NB4 (cell line): ENCODE results near the gene VAT1L.

ENCODE experiments used
- DNase-seq: peaks from one replicate; pipeline ENCODE4 v3.0.0; 2010; ENCODE audit warnings: low read depth
- H3K4me3 ChIP-seq: one replicate; pipeline ENCODE4 v1.5.1; 2011; ENCODE audit warnings: mild to moderate bottlenecking, low read depth, low read length, moderate library complexity
- MYC ChIP-seq: IDR thresholded peaks from 2 replicates; pipeline ENCODE4 v1.6.1; 2011; ENCODE audit warnings: low read depth, low read length
- POLR2A ChIP-seq: IDR thresholded peaks from 2 replicates; pipeline ENCODE4 v1.6.1; 2011; ENCODE audit warnings: mild to moderate bottlenecking; ENCODE audit not compliant: insufficient read length; ENCODE audit errors: extremely low read depth
- TF ChIP-seq, protein P1 (sequence below): IDR thresholded peaks from one replicate; pipeline ENCODE4 v1.5.1; 2012; ENCODE audit warnings: low read depth, low read length
- TF ChIP-seq, protein P2 (sequence below): IDR thresholded peaks from 2 replicates; pipeline ENCODE4 v1.6.1; 2011; ENCODE audit warnings: low read depth, low read length

Gene VAT1L

DNA sequence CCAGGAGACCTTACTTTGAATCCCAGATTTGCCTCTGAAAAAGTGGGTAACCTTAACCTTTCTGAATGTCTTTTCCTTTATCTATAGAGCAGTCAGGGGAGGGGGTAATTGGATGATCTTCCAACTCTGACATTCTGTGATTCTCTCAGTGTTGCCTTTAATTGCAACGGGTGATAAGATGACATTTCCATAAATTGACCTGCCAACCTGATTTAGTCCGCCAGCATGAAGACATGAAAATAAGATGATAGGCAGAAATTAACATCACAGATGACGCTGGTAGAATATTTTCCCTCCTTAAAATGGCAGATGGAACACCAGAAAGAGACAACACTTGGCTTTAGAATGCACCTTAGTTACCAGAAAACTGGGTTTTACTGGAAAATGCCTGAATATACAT, 72.6 kb downstream of the VAT1L start:
- TF ChIP-seq, protein P1, sequence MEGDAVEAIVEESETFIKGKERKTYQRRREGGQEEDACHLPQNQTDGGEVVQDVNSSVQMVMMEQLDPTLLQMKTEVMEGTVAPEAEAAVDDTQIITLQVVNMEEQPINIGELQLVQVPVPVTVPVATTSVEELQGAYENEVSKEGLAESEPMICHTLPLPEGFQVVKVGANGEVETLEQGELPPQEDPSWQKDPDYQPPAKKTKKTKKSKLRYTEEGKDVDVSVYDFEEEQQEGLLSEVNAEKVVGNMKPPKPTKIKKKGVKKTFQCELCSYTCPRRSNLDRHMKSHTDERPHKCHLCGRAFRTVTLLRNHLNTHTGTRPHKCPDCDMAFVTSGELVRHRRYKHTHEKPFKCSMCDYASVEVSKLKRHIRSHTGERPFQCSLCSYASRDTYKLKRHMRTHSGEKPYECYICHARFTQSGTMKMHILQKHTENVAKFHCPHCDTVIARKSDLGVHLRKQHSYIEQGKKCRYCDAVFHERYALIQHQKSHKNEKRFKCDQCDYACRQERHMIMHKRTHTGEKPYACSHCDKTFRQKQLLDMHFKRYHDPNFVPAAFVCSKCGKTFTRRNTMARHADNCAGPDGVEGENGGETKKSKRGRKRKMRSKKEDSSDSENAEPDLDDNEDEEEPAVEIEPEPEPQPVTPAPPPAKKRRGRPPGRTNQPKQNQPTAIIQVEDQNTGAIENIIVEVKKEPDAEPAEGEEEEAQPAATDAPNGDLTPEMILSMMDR: no peak
- no peak for TF ChIP-seq MYC
- TF ChIP-seq, protein P2, sequence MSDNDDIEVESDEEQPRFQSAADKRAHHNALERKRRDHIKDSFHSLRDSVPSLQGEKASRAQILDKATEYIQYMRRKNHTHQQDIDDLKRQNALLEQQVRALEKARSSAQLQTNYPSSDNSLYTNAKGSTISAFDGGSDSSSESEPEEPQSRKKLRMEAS: no peak
- DNase-seq: no peak
- no peak overlapping the region for H3K4me3 ChIP-seq

DNA sequence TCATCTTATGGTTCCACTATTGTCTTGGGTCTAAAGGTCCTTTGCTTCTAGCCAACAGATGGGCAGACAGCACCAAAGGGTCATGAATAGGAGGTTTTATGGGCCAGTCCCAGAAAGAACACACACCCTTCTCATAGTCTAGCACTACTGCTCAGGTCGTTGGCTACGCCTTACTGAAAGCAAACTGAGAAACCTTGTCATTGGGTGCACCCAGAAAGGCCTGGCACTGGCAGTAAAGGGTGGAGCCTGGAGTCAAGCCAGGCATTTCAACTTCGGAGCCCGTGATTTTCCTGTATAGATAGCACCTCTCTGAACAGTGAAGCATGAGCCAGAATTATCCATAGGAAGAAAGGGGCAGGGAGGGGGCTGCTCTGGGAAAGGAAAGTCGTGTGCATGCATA, 74.9 kb downstream of the VAT1L start:
- TF ChIP-seq, protein P1: no peak
- TF ChIP-seq MYC: no peak

DNA sequence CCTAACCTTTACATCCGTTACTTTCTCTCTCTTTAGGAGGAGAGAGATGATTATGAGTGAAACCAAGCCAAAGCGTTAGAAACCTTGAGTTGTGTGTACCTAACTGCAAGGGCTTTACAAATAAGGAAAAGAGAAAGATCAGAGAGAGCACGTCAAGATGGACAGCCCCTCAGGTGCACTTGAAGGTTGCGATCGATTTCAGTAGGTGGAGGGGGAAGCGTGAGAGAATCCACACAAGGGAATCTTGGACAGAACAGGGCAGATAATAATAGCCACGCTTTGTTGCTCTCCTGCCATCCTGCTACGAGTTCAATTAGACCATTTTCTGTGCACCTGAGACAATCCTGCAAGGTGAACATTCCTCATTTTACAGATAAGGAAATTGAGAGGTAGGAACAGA, 78.4 kb downstream of the VAT1L start:
- H3K4me3 ChIP-seq: no peak overlapping the region
- no peak for DNase-seq
- no peak for TF ChIP-seq POLR2A
- TF ChIP-seq MYC: no peak
- TF ChIP-seq, protein P1: no peak
- TF ChIP-seq, protein P2: no peak

More for the DNA sequence above, 74.9 kb downstream of the VAT1L start:
- no peak overlapping the region for H3K4me3 ChIP-seq
- DNase-seq: no peak

DNA sequence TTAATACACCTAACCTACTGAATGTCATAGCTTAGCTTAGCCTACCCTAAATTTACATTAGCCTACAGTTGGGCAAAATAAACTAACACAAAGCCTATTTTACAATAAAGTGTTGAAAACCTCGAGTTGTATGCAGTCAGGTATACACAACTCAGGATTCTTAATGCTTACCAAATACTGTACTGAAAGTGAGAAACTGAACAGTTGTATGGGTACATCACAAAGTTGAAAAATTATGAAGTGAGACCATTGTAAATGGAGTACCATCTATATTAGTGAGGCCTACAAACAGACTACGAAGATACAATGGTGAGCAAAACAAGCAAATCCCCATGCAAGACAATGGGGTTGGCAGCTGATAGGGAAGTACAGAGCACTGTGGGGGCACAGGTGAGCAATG, 79.7 kb downstream of the VAT1L start:
- no peak overlapping the region for H3K4me3 ChIP-seq
- DNase-seq: no peak
- TF ChIP-seq MYC (no peak), POLR2A (no peak)
- TF ChIP-seq, protein P2: no peak
- TF ChIP-seq, protein P1: no peak

DNA sequence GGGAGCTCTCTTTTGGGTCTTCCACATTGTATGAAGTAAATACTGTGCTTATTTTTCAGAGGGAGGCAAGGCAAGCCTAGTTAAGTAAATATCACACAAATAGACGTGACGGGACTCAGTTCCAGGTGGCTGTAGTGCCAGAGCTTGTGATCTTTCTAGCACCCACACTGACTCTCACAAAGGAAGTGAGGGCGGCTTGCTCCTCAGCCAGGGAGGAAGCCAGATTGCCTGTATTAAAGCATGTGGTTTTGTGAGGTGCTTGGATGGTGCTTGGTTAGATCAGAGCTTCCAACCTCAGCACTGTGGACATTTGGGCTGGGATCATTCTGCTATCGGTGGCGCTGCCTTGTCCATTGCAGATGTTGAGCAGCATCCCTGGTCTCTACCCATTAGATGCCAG, 80.1 kb downstream of the VAT1L start:
- TF ChIP-seq, protein P1: no peak
- TF ChIP-seq, protein P2: no peak
- TF ChIP-seq MYC: no peak
- no peak for TF ChIP-seq POLR2A
- no peak for DNase-seq
- no peak overlapping the region for H3K4me3 ChIP-seq

DNA sequence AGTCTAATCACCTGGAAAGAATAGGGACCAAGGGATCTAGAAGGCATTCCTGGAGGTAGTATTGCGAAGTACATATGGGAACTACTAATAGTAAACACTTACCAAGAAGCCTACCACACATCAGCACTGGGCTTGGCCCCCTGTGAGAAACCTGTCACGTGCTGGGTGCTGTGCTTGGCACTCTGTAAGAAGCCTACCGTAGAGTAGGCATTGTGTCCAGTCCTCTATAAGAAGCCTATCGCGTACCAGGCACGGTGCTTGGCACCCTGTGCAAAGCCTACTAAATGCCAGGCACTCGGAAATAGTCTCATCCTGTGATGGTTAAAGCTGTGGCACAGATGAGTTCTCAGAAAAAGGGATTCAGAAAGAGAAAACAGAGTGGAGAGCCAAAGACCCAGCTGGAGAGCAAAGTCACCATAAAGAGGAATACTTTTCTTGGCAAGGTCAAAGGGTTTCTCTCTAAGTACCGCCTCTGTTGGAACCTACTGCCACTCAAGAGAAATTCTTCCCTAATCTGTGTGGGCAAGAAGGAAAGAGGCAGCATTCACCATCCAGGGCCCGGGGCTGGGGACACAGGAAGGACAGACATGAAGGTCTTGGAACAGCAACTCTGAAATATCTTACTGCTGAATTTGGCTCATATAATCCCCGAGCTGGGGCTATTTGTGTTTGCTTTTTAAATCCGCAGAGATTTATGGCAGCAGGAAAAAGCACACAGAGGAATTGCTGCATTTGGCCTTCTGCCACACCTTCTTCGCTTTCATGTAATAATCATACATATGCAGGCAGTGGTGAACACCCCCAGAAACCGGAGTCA, 81.8 kb downstream of the VAT1L start:
- no peak for DNase-seq
- no peak overlapping the region for H3K4me3 ChIP-seq
- no peak for TF ChIP-seq POLR2A
- TF ChIP-seq MYC: no peak
- TF ChIP-seq, protein P1: no peak
- TF ChIP-seq, protein P2: no peak
